Fibroblast of villous mesenchyme (primary cell): ENCODE results near the gene ZNF774. TPM values are rescaled to one million over a fixed set of nuclear protein-coding genes. Genes with fewer than 3 reads are reported as not detected.
A peak's percentile ranks its signal among the peaks of the same experiment; 100 is the strongest.
"Not testable (repeated sequence)": the region's sequence is repeated elsewhere in the genome, so short reads cannot be mapped to it uniquely, and the experiment has no call there.

ENCODE experiments used
- DNase-seq: peaks from one replicate; pipeline ENCODE4 v3.0.0-alpha.2; 2010; ENCODE audit warnings: low read depth
- H3K4me3 ChIP-seq: 2 replicates; pipeline ENCODE4 v1.5.1; 2011; ENCODE audit warnings: low read depth, mild to moderate bottlenecking, low read length
- CTCF ChIP-seq: IDR thresholded peaks from 2 replicates; pipeline ENCODE4 v1.5.1; 2012; ENCODE audit warnings: low read depth, mild to moderate bottlenecking, low read length; ENCODE audit not compliant: insufficient read depth
- small RNA-seq: library from RNA; depleted of rRNA; stranded (forward); fragments of <200 nt; gene quantifications from one replicate; pipeline ENCODE3, GENCODE V24; 2012
- total RNA-seq: library from RNA; depleted of rRNA; stranded (reverse); fragments of >200 nt; gene quantifications from 2 replicates; pipeline ENCODE4 v1.2.3, GENCODE V29; 2012

Gene ZNF774
- total RNA-seq, 1 donor: 1.7 TPM

GRCh38 chr15:90405055-90405607 is 53.0 kb downstream of the ZNF774 start:
- DNase-seq: no peak
- no peak for TF ChIP-seq CTCF
- no peak overlapping the region for H3K4me3 ChIP-seq

GRCh38 chr15:90407336-90407735 is 55.3 kb downstream of the ZNF774 start:
- DNase-seq: no peak
- TF ChIP-seq CTCF: no peak
- no peak overlapping the region for H3K4me3 ChIP-seq

- no peak for TF ChIP-seq CTCF
- peak; percentile 97 for DNase-seq
- H3K4me3 ChIP-seq: no peak overlapping the region
Measured at GRCh38 chr15:90407871-90408317, 55.8 kb downstream of the ZNF774 start.

GRCh38 chr15:90408657-90409056 is 56.6 kb downstream of the ZNF774 start:
- DNase-seq: no peak
- no peak overlapping the region for H3K4me3 ChIP-seq
- no peak for TF ChIP-seq CTCF

- DNase-seq, H3K4me3 ChIP-seq: not testable (repeated sequence)
Measured at GRCh38 chr15:90409587-90409986, 57.5 kb downstream of the ZNF774 start.

- not testable (repeated sequence) for H3K4me3 ChIP-seq, DNase-seq
Measured at GRCh38 chr15:90410316-90410715, 58.2 kb downstream of the ZNF774 start.

GRCh38 chr15:90411176-90411575 is 59.1 kb downstream of the ZNF774 start:
- no peak for DNase-seq
- no peak for TF ChIP-seq CTCF
- H3K4me3 ChIP-seq: no peak overlapping the region

Small RNA genes within 50 kb of the gene (small RNA-seq; reads per million reads assigned to genes)
- gene NDUFA3P4: not detected

Other genes with a start within 250 kb of the ZNF774 start
- gene IDH2, start 249.8 kb upstream of the ZNF774 start, total RNA-seq: 70.4 and 75.7 TPM in 2 replicates
- gene SEMA4B, start 151.0 kb upstream of the ZNF774 start, total RNA-seq: 16.4 and 21.6 TPM in 2 replicates
- 19.0 and 31.2 TPM in 2 replicates for gene CIB1, start 118.3 kb upstream of the ZNF774 start, total RNA-seq
- gene GDPGP1, start 118.1 kb upstream of the ZNF774 start, total RNA-seq: 5.2 and 5.6 TPM in 2 replicates
- under 0.01 and 0.32 TPM in 2 replicates for gene TTLL13, start 102.7 kb upstream of the ZNF774 start, total RNA-seq
- 72.2 and 88.9 TPM in 2 replicates for gene NGRN, start 86.6 kb upstream of the ZNF774 start, total RNA-seq
- gene IQGAP1, start 36.0 kb downstream of the ZNF774 start, total RNA-seq: 265 and 297 TPM in 2 replicates
- 21.2 and 23.2 TPM in 2 replicates for gene CRTC3, start 177.6 kb downstream of the ZNF774 start, total RNA-seq